RWPE1 (cell line): ENCODE data around the gene SLC66A1.

Experiments
- CTCF ChIA-PET: fragments of 350-600 bp; sonication (Branson Sonifier 250); formaldehyde crosslinking; extraction: SDS; loops from one replicate; lab custom pipeline; 2021; lab: Yijun Ruan, JAX
- POLR2A ChIA-PET: fragments of 400-600 bp; formaldehyde crosslinking; extraction: SDS; loops from one replicate; lab custom pipeline; 2020; ENCODE audit warnings: antibody characterized with exemption; ENCODE audit not compliant: low non-redundant PET; lab: Yijun Ruan, JAX
- DNase-seq: peaks from one replicate; pipeline ENCODE4 v3.0.0; 2012; ENCODE audit warnings: low spot score
- H3K27ac ChIP-seq: fragments of 450-650 bp; 2 replicates; pipeline ENCODE4 v1.5.1; 2017
- TF ChIP-seq, protein P1 (sequence below): fragments of 450-650 bp; conservative IDR thresholded peaks from 2 replicates; pipeline ENCODE4 v1.5.1; 2017; ENCODE audit warnings: low read depth, mild to moderate bottlenecking

The SLC66A1 gene

DNA sequence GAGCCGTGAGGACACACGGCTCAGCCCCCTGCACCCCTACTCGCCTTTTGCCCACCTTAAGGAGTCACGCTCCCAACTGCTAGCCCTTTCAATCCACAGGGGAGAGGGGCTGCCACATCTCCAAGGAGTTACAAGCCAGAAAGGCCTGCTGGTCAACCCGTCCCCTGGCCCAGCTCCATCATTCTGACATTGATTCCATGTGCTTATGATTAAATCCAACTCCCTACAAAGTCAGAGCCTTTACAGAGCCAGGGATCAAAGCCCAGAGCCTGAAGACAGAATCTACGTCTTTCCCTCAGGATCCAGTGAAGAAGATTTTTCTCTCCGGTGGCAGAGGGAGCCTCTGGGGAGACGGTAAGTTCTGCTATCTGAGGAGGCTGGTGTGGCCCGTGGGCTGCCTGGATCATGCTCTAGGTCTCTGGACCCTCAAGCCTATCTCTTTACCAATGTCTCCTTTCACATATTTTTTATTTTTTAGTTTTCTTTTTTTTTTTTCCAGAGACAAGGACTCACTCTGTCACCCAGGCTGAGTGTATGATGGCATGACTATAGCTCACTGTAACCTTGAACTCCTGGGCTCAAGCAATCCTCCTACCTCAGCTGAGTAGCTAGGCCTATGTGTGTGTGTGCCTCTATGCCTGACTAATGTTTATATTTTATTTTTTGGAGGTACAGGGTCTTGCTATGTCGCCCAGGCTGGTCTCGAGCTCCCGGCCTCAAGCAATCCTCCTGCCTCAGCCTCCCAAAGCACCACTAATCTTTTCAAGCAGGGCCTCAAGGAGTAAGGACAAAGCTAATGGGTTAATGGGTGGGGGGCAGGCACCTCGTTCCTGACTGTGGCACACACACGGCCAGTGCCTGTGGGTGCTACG lies 61.3 kb downstream of the SLC66A1 start:
- CTCF ChIA-PET = interaction anchor here (0.7 to 1.1 kb wide), 3 partner anchors 10 to 1601 kb away, joined by 3 to 4 read pairs (median 3); no protein-coding TSS in a partner anchor
- POLR2A ChIA-PET = no interaction called here
- TF ChIP-seq, protein P1, sequence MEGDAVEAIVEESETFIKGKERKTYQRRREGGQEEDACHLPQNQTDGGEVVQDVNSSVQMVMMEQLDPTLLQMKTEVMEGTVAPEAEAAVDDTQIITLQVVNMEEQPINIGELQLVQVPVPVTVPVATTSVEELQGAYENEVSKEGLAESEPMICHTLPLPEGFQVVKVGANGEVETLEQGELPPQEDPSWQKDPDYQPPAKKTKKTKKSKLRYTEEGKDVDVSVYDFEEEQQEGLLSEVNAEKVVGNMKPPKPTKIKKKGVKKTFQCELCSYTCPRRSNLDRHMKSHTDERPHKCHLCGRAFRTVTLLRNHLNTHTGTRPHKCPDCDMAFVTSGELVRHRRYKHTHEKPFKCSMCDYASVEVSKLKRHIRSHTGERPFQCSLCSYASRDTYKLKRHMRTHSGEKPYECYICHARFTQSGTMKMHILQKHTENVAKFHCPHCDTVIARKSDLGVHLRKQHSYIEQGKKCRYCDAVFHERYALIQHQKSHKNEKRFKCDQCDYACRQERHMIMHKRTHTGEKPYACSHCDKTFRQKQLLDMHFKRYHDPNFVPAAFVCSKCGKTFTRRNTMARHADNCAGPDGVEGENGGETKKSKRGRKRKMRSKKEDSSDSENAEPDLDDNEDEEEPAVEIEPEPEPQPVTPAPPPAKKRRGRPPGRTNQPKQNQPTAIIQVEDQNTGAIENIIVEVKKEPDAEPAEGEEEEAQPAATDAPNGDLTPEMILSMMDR = no peak
- DNase-seq = no peak
- H3K27ac ChIP-seq = peak overlapping the region; percentile 18; the same call in 1 of the 2 replicates

DNA sequence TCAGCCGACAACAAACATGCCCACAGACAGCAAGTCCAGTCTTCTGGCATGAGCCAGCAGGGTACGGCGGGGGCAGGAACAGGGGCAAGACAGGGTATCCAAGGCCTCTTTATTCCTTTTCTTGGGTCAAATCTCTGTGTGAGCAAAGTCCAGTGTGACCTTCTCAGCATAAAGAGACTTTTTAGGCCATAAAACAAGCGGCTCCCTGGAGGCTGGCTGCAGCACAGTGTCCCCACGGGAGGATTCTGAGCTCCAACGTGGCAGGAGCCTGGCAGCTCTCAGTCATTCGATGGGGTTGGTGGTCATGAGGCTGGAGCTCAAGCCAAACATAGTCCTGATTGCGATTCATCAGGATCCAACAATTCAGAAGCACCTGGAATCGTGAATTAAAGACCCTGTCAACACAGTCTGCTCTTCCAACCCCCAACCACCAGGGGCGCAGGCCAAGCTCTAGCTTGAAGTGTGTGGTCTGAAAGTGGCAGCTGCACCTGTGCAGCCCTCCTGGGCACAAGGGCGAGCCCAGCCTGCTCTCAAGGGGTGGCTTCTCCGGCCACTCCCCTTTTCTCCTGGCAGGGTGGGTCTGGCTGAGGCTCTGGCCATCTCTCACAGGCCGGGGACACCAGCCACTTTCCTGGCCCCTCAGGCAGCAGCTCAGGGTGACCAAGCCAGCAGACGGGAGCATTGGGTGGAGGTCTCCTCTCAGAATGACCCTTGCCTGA lies 62.1 kb downstream of the SLC66A1 start:
- TF ChIP-seq, protein P1 = no peak; the same call in 1 of the 2 replicates
- H3K27ac ChIP-seq = no peak overlapping the region
- POLR2A ChIA-PET = no interaction called here
- CTCF ChIA-PET = interaction anchor here (0.7 to 1.1 kb wide), 3 partner anchors 11 to 1602 kb away, joined by 3 to 4 read pairs (median 3); no protein-coding TSS in a partner anchor
- DNase-seq = no peak

DNA sequence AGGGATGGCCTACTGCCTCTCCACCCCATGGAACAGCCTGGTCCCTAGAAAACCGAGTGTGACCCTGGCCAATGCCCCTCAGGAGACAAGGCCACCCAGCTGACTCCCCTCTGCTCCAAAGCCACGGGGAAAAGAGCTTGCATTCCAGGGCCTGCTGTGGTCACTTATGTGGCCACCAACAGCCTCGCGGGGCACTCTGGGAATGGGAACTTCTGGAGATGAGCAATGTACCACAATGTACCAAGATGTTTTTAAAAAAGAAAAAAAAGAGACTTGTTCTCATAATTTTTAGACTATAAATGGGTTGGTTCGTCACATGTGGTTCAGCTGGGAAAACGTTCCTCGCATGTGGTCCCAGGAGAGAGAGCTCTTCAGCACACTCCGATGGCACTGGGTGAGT lies 62.8 kb downstream of the SLC66A1 start:
- POLR2A ChIA-PET = no interaction called here
- DNase-seq = no peak

DNA sequence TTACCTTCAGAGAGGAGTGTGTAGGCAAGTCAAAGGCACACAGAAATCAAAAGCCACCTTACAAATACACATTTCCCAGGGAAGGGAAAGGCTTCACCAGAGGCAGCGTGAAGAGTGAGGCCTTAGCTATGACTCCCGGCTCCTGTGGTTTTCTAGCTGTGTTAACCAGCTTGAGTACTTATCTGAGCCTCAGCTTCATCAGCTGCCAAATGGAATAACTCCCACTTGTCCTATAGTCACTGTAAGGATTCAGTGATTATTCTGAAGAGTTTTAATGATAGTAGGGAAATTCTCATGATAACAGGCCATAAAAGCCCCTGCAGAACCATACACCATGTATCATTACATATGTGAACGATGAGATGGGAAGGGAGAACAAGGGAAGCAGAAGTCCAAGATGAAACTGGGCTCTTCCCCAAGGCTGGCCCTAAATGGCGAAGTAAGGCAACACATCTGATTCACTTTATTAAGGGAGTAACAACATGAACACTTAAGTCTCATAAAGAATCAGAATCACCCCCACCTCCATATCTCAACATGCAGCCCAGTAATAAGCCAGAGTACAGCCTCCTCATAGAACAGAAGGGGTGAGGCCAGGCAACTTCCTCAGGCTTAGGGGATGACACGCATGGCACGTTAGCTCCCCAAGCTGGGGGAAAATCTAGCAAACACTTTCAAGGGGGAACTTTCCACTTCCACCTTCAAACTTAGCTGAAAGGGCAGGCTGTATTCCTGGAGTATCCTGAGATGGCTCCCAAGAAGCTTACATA lies 63.7 kb downstream of the SLC66A1 start:
- no peak for DNase-seq
- CTCF ChIA-PET = interaction anchor here (0.6 to 1.0 kb wide), 2 partner anchors 31 to 111 kb away, joined by 3 read pairs; no protein-coding TSS in a partner anchor
- POLR2A ChIA-PET = no interaction called here
- no peak overlapping the region for H3K27ac ChIP-seq
- TF ChIP-seq, protein P1 = no peak

More for the DNA sequence above, 62.8 kb downstream of the SLC66A1 start:
- H3K27ac ChIP-seq = no peak overlapping the region
- TF ChIP-seq, protein P1 = no peak
- CTCF ChIA-PET = interaction anchor here (0.6 kb wide), 2 partner anchors 112 to 404 kb away, joined by 3 read pairs; no protein-coding TSS in a partner anchor

DNA sequence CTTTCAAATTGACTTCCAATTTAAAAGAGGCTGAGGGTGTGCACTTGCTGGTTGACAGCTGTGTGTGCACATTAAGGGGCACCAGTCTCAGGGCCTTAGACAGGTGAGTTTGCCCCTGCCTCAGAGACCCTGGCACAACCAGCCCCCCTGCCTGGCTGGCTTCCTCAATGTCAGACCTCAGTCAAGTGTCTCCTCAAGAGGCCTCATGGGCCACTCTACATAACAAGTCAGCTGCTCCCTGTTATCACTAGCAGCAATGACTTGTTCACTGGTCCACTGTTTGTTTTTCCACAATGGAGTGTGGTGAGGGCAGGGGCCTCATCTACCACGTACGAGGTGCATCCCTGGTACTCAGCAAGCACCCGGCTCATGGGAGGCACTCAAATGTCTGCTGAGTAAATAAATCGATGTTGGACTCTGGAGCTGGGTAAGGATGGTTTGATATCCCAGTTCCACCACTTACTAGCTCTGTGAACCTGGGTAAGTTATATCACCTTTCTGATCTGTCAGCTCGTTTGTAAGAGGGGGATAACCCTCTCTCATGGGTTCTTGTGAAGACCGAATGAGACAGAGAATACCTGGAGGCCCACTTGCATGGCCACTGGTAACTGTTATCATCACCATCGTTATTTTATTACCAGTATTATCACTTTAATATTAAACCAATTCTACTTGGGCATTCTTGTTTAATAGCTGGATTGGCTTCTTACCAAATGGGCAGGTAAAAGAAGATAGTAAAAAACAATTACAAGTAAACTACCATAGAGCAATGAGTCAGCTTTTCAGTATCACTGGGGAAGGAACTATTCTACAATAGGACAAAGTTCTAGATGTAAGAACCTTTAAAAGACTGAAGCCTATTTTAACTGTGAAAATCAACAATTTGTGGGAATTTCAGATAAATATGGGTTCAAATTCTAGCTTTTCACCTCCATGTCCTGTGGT lies 64.6 kb downstream of the SLC66A1 start:
- H3K27ac ChIP-seq = no peak overlapping the region
- no peak for DNase-seq
- ChIA-PET POLR2A (no interaction called here), CTCF (interaction anchor here (1.0 kb wide), 1 partner anchor 32 kb away, joined by 3 read pairs; no protein-coding TSS in a partner anchor)
- TF ChIP-seq, protein P1 = no peak
